ENCODE data around the gene DYNLRB1. TPM values are rescaled to one million over a fixed set of nuclear protein-coding genes. Genes with fewer than 3 reads are reported as not detected.

DYNLRB1 gene
- total and polyA plus RNA-seq, 2 of the 13 experiments (the other 11 are each of a cell fraction or from before 2014, with no cell fraction given): 140 to 244 TPM

DNA sequence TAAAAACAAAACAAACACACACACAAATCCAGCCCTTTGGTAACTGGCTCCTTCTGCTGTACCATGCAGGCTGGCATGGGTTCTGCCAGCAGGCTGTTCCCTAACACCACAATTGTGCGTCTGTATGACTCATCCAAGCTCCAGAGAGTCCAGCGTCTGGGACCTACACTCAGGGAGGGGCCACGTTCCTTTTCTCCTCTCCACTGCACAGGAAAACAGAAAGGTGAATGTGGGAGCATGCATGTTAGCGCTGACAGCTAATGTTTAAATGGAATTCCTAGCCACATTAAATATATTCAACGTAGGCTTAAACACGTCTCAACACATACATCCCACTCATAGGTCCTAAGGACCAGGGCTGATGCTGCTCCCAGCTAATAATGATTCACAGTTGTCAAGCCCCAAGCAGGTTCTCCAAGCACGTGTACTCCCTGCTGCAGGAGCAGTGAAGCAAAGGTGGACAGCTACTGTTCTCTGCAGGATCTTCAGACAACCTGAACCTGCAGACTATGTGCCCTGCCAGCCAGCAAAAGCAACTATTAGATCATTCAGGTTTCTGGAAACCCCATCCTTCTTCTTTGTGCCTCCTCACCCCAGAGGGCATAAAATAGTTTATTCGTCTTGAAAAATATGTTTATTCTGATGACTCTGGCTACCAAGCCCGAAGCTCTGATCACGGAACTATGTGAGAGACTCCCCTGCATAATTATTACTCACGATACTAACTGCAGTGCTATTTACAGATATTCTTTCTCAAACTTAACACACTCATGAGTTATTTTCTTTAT is 63.2 kb downstream of the DYNLRB1 start (continued):
- TF ChIP-seq, protein P1, sequence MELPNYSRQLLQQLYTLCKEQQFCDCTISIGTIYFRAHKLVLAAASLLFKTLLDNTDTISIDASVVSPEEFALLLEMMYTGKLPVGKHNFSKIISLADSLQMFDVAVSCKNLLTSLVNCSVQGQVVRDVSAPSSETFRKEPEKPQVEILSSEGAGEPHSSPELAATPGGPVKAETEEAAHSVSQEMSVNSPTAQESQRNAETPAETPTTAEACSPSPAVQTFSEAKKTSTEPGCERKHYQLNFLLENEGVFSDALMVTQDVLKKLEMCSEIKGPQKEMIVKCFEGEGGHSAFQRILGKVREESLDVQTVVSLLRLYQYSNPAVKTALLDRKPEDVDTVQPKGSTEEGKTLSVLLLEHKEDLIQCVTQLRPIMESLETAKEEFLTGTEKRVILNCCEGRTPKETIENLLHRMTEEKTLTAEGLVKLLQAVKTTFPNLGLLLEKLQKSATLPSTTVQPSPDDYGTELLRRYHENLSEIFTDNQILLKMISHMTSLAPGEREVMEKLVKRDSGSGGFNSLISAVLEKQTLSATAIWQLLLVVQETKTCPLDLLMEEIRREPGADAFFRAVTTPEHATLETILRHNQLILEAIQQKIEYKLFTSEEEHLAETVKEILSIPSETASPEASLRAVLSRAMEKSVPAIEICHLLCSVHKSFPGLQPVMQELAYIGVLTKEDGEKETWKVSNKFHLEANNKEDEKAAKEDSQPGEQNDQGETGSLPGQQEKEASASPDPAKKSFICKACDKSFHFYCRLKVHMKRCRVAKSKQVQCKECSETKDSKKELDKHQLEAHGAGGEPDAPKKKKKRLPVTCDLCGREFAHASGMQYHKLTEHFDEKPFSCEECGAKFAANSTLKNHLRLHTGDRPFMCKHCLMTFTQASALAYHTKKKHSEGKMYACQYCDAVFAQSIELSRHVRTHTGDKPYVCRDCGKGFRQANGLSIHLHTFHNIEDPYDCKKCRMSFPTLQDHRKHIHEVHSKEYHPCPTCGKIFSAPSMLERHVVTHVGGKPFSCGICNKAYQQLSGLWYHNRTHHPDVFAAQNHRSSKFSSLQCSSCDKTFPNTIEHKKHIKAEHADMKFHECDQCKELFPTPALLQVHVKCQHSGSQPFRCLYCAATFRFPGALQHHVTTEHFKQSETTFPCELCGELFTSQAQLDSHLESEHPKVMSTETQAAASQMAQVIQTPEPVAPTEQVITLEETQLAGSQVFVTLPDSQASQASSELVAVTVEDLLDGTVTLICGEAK (IDR thresholded peaks at IDR 0.05): no peak
- TF ChIP-seq, protein P1 (CRISPR knock-in tag; IDR thresholded peaks at IDR 0.05): no peak
- TF ChIP-seq IRF2 (CRISPR knock-in tag; IDR thresholded peaks at IDR 0.05): peak; percentile 69; the same call in 1 of the 2 replicates
- no peak for TF ChIP-seq NFKBIZ (CRISPR knock-in tag; IDR thresholded peaks at IDR 0.05)
- TF ChIP-seq, protein P2, sequence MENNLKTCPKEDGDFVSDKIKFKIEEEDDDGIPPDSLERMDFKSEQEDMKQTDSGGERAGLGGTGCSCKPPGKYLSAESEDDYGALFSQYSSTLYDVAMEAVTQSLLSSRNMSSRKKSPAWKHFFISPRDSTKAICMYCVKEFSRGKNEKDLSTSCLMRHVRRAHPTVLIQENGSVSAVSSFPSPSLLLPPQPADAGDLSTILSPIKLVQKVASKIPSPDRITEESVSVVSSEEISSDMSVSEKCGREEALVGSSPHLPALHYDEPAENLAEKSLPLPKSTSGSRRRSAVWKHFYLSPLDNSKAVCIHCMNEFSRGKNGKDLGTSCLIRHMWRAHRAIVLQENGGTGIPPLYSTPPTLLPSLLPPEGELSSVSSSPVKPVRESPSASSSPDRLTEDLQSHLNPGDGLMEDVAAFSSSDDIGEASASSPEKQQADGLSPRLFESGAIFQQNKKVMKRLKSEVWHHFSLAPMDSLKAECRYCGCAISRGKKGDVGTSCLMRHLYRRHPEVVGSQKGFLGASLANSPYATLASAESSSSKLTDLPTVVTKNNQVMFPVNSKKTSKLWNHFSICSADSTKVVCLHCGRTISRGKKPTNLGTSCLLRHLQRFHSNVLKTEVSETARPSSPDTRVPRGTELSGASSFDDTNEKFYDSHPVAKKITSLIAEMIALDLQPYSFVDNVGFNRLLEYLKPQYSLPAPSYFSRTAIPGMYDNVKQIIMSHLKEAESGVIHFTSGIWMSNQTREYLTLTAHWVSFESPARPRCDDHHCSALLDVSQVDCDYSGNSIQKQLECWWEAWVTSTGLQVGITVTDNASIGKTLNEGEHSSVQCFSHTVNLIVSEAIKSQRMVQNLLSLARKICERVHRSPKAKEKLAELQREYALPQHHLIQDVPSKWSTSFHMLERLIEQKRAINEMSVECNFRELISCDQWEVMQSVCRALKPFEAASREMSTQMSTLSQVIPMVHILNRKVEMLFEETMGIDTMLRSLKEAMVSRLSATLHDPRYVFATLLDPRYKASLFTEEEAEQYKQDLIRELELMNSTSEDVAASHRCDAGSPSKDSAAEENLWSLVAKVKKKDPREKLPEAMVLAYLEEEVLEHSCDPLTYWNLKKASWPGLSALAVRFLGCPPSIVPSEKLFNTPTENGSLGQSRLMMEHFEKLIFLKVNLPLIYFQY (CRISPR knock-in tag; IDR thresholded peaks at IDR 0.05; ENCODE audit: borderline replicate concordance): no peak
- no peak for TF ChIP-seq PHB2 (IDR thresholded peaks at IDR 0.05; ENCODE audit: partially characterized antibody)
- TF ChIP-seq, protein P3, sequence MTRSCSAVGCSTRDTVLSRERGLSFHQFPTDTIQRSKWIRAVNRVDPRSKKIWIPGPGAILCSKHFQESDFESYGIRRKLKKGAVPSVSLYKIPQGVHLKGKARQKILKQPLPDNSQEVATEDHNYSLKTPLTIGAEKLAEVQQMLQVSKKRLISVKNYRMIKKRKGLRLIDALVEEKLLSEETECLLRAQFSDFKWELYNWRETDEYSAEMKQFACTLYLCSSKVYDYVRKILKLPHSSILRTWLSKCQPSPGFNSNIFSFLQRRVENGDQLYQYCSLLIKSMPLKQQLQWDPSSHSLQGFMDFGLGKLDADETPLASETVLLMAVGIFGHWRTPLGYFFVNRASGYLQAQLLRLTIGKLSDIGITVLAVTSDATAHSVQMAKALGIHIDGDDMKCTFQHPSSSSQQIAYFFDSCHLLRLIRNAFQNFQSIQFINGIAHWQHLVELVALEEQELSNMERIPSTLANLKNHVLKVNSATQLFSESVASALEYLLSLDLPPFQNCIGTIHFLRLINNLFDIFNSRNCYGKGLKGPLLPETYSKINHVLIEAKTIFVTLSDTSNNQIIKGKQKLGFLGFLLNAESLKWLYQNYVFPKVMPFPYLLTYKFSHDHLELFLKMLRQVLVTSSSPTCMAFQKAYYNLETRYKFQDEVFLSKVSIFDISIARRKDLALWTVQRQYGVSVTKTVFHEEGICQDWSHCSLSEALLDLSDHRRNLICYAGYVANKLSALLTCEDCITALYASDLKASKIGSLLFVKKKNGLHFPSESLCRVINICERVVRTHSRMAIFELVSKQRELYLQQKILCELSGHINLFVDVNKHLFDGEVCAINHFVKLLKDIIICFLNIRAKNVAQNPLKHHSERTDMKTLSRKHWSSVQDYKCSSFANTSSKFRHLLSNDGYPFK (CRISPR knock-in tag; IDR thresholded peaks at IDR 0.05; ENCODE audit: borderline replicate concordance): no peak
- TF ChIP-seq ZNF772 (CRISPR knock-in tag; IDR thresholded peaks at IDR 0.05): no peak
- TF ChIP-seq ELF3 (CRISPR knock-in tag; IDR thresholded peaks at IDR 0.05): no peak
- TF ChIP-seq ZNF34 (CRISPR knock-in tag; IDR thresholded peaks at IDR 0.05; ENCODE audit: borderline replicate concordance): no peak
- no peak for TF ChIP-seq ZNF816 (CRISPR knock-in tag; IDR thresholded peaks at IDR 0.05; ENCODE audit: borderline replicate concordance)
- TF ChIP-seq, protein P4, sequence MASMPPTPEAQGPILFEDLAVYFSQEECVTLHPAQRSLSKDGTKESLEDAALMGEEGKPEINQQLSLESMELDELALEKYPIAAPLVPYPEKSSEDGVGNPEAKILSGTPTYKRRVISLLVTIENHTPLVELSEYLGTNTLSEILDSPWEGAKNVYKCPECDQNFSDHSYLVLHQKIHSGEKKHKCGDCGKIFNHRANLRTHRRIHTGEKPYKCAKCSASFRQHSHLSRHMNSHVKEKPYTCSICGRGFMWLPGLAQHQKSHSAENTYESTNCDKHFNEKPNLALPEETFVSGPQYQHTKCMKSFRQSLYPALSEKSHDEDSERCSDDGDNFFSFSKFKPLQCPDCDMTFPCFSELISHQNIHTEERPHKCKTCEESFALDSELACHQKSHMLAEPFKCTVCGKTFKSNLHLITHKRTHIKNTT (CRISPR knock-in tag; IDR thresholded peaks at IDR 0.05): no peak

Measured in HepG2 (cell line).